Gastroesophageal sphincter (tissue), 3 donors: Measurements from ENCODE around the gene CALML6.

Experiments used
- POLR2AphosphoS5 ChIP-seq: sonication (generic); formaldehyde crosslinking; IDR thresholded peaks from one replicate; pipeline ENCODE4 v1.6.1; 2017; ENCODE audit warnings: antibody characterized with exemption
- TF ChIP-seq, protein P1 (sequence below), 4 experiments: fragments of 200-600 bp in 2 of 4; fragments of 450-650 bp in 2 of 4; sonication (generic) in 1 of 4; IDR thresholded peaks; one replicate each; pipeline ENCODE4 v1.5.1; 2017 to 2019; ENCODE audit warnings: antibody characterized with exemption in 4 of 4, mild to moderate bottlenecking in 2 of 4, moderate library complexity in 2 of 4

DNA sequence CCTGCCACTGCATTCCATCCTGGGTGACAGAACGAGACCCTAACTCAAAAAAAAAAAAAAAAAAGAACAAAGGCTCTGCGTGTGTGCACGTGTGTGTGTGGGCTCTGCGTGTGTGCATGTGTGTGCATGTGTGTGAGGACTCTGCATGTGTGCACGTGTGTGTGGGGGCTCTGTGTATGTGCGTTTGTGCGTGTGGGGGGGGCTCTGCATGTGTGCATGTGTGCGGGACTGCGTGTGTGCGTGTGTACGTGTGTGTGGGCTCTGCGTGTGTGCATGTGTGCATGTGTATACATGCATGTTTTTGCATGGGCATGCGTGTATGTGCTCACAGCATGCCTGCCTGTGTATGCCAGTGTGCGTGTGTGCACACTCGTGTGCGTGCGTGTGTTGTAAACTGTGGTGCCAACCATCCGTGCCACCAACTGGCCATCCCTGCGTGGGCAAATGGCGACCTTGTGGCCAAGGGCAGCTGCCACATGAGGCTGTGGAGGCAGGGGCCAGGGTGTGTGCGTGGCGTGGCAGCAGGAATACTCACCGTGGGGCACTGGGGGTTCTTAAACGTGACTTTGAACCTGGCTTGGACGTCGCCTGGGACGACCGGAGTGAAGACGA, 30.8 kb downstream of the CALML6 start:
- TF ChIP-seq, protein P1, sequence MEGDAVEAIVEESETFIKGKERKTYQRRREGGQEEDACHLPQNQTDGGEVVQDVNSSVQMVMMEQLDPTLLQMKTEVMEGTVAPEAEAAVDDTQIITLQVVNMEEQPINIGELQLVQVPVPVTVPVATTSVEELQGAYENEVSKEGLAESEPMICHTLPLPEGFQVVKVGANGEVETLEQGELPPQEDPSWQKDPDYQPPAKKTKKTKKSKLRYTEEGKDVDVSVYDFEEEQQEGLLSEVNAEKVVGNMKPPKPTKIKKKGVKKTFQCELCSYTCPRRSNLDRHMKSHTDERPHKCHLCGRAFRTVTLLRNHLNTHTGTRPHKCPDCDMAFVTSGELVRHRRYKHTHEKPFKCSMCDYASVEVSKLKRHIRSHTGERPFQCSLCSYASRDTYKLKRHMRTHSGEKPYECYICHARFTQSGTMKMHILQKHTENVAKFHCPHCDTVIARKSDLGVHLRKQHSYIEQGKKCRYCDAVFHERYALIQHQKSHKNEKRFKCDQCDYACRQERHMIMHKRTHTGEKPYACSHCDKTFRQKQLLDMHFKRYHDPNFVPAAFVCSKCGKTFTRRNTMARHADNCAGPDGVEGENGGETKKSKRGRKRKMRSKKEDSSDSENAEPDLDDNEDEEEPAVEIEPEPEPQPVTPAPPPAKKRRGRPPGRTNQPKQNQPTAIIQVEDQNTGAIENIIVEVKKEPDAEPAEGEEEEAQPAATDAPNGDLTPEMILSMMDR (IDR thresholded peaks at IDR 0.05) = no peak
- TF ChIP-seq POLR2AphosphoS5 = no peak
